Measurements from ENCODE around the gene USP13. TPM values are rescaled to one million over a fixed set of nuclear protein-coding genes. Genes with fewer than 3 reads are reported as not detected.

Gene USP13
- total and polyA plus RNA-seq, 2 experiments from 2014 or later = 9.6 to 22.7 TPM

GRCh38 chr3:179819379-179819778, 166.5 kb downstream of the USP13 start:
- no peaks in the 10 kb centered on the region for H3K9me3 Mint-ChIP-seq
- ATAC-seq = no peak

More at GRCh38 chr3:179819379-179819778, 166.5 kb downstream of the USP13 start:
- Mint-ChIP-seq H3K36me3 (ENCODE audit: low read depth) (no peaks in the 10 kb centered on the region), H3K4me1 (no peaks in the 10 kb centered on the region), H3K27me3 (ENCODE audit: insufficient read depth, low read depth, poor library complexity) (no peaks in the 10 kb centered on the region), H3K4me3 (no peak overlapping the region), H3K27ac (no peak overlapping the region)
- Histone ChIP-seq H4K20me1 (replicated peaks; ENCODE audit: insufficient read depth) (no peaks in the 10 kb centered on the region), H3K79me2 (replicated peaks; ENCODE audit: insufficient read depth) (no peaks in the 10 kb centered on the region), H3F3A (replicated peaks; ENCODE audit: low read depth) (no peaks in the 10 kb centered on the region), H3K9me2 (ENCODE audit: insufficient read depth) (no peaks in the 10 kb centered on the region), H3K27me3 (ENCODE audit: insufficient read depth) (no peaks in the 10 kb centered on the region), H3K36me3 (ENCODE audit: insufficient read depth) (no peaks in the 10 kb centered on the region), H2AFZ (no peak overlapping the region), H3K4me3 (no peak overlapping the region), H3K4me2 (no peak overlapping the region), H3K27ac (ENCODE audit: low read depth) (no peak overlapping the region), H3K4me1 (ENCODE audit: insufficient read depth) (no peaks in the 10 kb centered on the region)
- TF ChIP-seq POLR2AphosphoS5 (IDR thresholded peaks at IDR 0.05; ENCODE audit: low read depth) = no peak
- TF ChIP-seq EZH2phosphoT487 (IDR thresholded peaks at IDR 0.05; ENCODE audit: unreplicated experiment) = no peak
- no peak for TF ChIP-seq JUNB (IDR thresholded peaks at IDR 0.05; ENCODE audit: unreplicated experiment)
- TF ChIP-seq ZNF114 (CRISPR knock-in tag; IDR thresholded peaks at IDR 0.05) = no peak
- TF ChIP-seq, protein P1, sequence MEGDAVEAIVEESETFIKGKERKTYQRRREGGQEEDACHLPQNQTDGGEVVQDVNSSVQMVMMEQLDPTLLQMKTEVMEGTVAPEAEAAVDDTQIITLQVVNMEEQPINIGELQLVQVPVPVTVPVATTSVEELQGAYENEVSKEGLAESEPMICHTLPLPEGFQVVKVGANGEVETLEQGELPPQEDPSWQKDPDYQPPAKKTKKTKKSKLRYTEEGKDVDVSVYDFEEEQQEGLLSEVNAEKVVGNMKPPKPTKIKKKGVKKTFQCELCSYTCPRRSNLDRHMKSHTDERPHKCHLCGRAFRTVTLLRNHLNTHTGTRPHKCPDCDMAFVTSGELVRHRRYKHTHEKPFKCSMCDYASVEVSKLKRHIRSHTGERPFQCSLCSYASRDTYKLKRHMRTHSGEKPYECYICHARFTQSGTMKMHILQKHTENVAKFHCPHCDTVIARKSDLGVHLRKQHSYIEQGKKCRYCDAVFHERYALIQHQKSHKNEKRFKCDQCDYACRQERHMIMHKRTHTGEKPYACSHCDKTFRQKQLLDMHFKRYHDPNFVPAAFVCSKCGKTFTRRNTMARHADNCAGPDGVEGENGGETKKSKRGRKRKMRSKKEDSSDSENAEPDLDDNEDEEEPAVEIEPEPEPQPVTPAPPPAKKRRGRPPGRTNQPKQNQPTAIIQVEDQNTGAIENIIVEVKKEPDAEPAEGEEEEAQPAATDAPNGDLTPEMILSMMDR (conservative IDR thresholded peaks at IDR 0.05; ENCODE audit: low read depth in 2 of 2) = no peak
- no peak for TF ChIP-seq EZH2 (IDR thresholded peaks at IDR 0.05; ENCODE audit: low read depth, unreplicated experiment)
- TF ChIP-seq STAT1 (IDR thresholded peaks at IDR 0.05; ENCODE audit: unreplicated experiment) = no peak
- no peak for TF ChIP-seq ZNF462 (CRISPR knock-in tag; IDR thresholded peaks at IDR 0.05)
- no peak for TF ChIP-seq CREB1 (CRISPR knock-in tag; IDR thresholded peaks at IDR 0.05; ENCODE audit: low read depth)
- TF ChIP-seq, protein P2, sequence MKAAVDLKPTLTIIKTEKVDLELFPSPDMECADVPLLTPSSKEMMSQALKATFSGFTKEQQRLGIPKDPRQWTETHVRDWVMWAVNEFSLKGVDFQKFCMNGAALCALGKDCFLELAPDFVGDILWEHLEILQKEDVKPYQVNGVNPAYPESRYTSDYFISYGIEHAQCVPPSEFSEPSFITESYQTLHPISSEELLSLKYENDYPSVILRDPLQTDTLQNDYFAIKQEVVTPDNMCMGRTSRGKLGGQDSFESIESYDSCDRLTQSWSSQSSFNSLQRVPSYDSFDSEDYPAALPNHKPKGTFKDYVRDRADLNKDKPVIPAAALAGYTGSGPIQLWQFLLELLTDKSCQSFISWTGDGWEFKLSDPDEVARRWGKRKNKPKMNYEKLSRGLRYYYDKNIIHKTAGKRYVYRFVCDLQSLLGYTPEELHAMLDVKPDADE (IDR thresholded peaks at IDR 0.05) = no peak
- no peak for TF ChIP-seq NANOG (IDR thresholded peaks at IDR 0.05; ENCODE audit: borderline replicate concordance)
- TF ChIP-seq ZNF331 (CRISPR knock-in tag; IDR thresholded peaks at IDR 0.05; ENCODE audit: low read depth) = no peak
- TF ChIP-seq, protein P3, sequence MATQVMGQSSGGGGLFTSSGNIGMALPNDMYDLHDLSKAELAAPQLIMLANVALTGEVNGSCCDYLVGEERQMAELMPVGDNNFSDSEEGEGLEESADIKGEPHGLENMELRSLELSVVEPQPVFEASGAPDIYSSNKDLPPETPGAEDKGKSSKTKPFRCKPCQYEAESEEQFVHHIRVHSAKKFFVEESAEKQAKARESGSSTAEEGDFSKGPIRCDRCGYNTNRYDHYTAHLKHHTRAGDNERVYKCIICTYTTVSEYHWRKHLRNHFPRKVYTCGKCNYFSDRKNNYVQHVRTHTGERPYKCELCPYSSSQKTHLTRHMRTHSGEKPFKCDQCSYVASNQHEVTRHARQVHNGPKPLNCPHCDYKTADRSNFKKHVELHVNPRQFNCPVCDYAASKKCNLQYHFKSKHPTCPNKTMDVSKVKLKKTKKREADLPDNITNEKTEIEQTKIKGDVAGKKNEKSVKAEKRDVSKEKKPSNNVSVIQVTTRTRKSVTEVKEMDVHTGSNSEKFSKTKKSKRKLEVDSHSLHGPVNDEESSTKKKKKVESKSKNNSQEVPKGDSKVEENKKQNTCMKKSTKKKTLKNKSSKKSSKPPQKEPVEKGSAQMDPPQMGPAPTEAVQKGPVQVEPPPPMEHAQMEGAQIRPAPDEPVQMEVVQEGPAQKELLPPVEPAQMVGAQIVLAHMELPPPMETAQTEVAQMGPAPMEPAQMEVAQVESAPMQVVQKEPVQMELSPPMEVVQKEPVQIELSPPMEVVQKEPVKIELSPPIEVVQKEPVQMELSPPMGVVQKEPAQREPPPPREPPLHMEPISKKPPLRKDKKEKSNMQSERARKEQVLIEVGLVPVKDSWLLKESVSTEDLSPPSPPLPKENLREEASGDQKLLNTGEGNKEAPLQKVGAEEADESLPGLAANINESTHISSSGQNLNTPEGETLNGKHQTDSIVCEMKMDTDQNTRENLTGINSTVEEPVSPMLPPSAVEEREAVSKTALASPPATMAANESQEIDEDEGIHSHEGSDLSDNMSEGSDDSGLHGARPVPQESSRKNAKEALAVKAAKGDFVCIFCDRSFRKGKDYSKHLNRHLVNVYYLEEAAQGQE (IDR thresholded peaks at IDR 0.05; ENCODE audit: unreplicated experiment) = no peak
- DNase-seq (ENCODE audit: low spot score) = no peak
